Measurements from ENCODE around the gene COL23A1. TPM values are rescaled to one million over a fixed set of nuclear protein-coding genes. Genes with fewer than 3 reads are reported as not detected.
"Not testable (repeated sequence)": the region's sequence is repeated elsewhere in the genome, so short reads cannot be mapped to it uniquely, and the experiment has no call there.

The COL23A1 gene
- polyA plus RNA-seq, 1 donor = 6.2 TPM

- no peak for DNase-seq
Measured at GRCh38 chr5:178505639-178506407, 84.4 kb downstream of the COL23A1 start.

GRCh38 chr5:178504340-178504960, 85.7 kb downstream of the COL23A1 start:
- DNase-seq = no peak

GRCh38 chr5:178502401-178503100, 87.6 kb downstream of the COL23A1 start:
- DNase-seq = no peak

- DNase-seq = no peak
Measured at GRCh38 chr5:178499352-178499751, 90.8 kb downstream of the COL23A1 start.

GRCh38 chr5:178496642-178497041, 93.6 kb downstream of the COL23A1 start:
- DNase-seq = no peak

- DNase-seq = no peak
Measured at GRCh38 chr5:178496214-178496613, 94.0 kb downstream of the COL23A1 start.

GRCh38 chr5:178495706-178496105, 94.5 kb downstream of the COL23A1 start:
- DNase-seq = no peak

GRCh38 chr5:178492278-178492677, 97.9 kb downstream of the COL23A1 start:
- no peak for DNase-seq

- no peak for DNase-seq
Measured at GRCh38 chr5:178490935-178491652, 99.1 kb downstream of the COL23A1 start.

GRCh38 chr5:178489271-178489976, 100.8 kb downstream of the COL23A1 start:
- no peak for DNase-seq

GRCh38 chr5:178488696-178489095, 101.5 kb downstream of the COL23A1 start:
- DNase-seq = no peak

- no peak for DNase-seq
Measured at GRCh38 chr5:178487911-178488600, 102.1 kb downstream of the COL23A1 start.

- DNase-seq = not testable (repeated sequence)
Measured at GRCh38 chr5:178486878-178487512, 103.2 kb downstream of the COL23A1 start.

GRCh38 chr5:178486239-178486641, 104.0 kb downstream of the COL23A1 start:
- no peak for DNase-seq

- DNase-seq = no peak
Measured at GRCh38 chr5:178483620-178484019, 106.6 kb downstream of the COL23A1 start.

- DNase-seq = no peak
Measured at GRCh38 chr5:178479261-178479660, 110.9 kb downstream of the COL23A1 start.

- DNase-seq = no peak
Measured at GRCh38 chr5:178478370-178478769, 111.8 kb downstream of the COL23A1 start.

GRCh38 chr5:178477802-178478201, 112.4 kb downstream of the COL23A1 start:
- no peak for DNase-seq

- peak; percentile 40 for DNase-seq
Measured at GRCh38 chr5:178476972-178477754, 113.0 kb downstream of the COL23A1 start.

GRCh38 chr5:178476531-178476930, 113.7 kb downstream of the COL23A1 start:
- DNase-seq = no peak
